Measurements from ENCODE around the gene TPX2. TPM values are rescaled to one million over a fixed set of nuclear protein-coding genes. Genes with fewer than 3 reads are reported as not detected.

Gene TPX2
- total RNA-seq, 4 donors from 2014 or later, result 0.39 to 2.0 (median 0.82) TPM

GRCh38 chr20:31769681-31770080 lies 30.6 kb downstream of the TPX2 start:
- no peak for DNase-seq
- H3K36me3 ChIP-seq, result no peaks in the 10 kb centered on the region
- 93 to 98% methylated on average over 5 of the region's 5 CpGs for WGBS, 2 donors
- intact Hi-C loops (cut with DNase I), result no loop called here
- H3K4me1 ChIP-seq, result no peaks in the 10 kb centered on the region
- H3K27me3 ChIP-seq, result no peaks in the 10 kb centered on the region
- no peak overlapping the region for H3K27ac ChIP-seq
- H3K4me3 ChIP-seq (replicated peaks in 1 of 3), result no peak overlapping the region
- no peak for TF ChIP-seq CTCF (IDR thresholded peaks at IDR 0.05)
- no peak for TF ChIP-seq POLR2A (IDR thresholded peaks at IDR 0.05)
- H3K9me3 ChIP-seq, result no peaks in the 10 kb centered on the region

- 76 to 78% methylated on average over 1 of the region's 1 CpG for WGBS, 2 donors
- TF ChIP-seq CTCF (IDR thresholded peaks at IDR 0.05) (no peak), POLR2A (IDR thresholded peaks at IDR 0.05) (no peak)
- Histone ChIP-seq H3K36me3 (no peaks in the 10 kb centered on the region), H3K4me3 (replicated peaks in 1 of 3) (no peak overlapping the region), H3K9me3 (no peaks in the 10 kb centered on the region), H3K27me3 (no peaks in the 10 kb centered on the region), H3K27ac (no peak overlapping the region), H3K4me1 (no peaks in the 10 kb centered on the region)
- no peak for DNase-seq
- intact Hi-C loops (cut with DNase I), result no loop called here
Measured at GRCh38 chr20:31770243-31770642, 31.2 kb downstream of the TPX2 start.

GRCh38 chr20:31774408-31774807 lies 35.3 kb downstream of the TPX2 start:
- Histone ChIP-seq H3K36me3 (no peaks in the 10 kb centered on the region), H3K27ac (no peak overlapping the region), H3K27me3 (no peaks in the 10 kb centered on the region), H3K4me1 (no peaks in the 10 kb centered on the region), H3K4me3 (replicated peaks in 1 of 3) (no peak overlapping the region), H3K9me3 (no peaks in the 10 kb centered on the region)
- WGBS, 2 donors, result 90 to 100% methylated on average over 1 of the region's 1 CpG
- no peak for TF ChIP-seq POLR2A (IDR thresholded peaks at IDR 0.05)
- no peak for TF ChIP-seq CTCF (IDR thresholded peaks at IDR 0.05)
- DNase-seq, result no peak
- intact Hi-C loops (cut with DNase I), result no loop called here

GRCh38 chr20:31780839-31781238 lies 41.7 kb downstream of the TPX2 start:
- DNase-seq, result no peak
- Histone ChIP-seq H3K9me3 (no peaks in the 10 kb centered on the region), H3K27ac (no peak overlapping the region), H3K4me1 (no peaks in the 10 kb centered on the region), H3K4me3 (replicated peaks in 1 of 3) (no peak overlapping the region), H3K27me3 (no peaks in the 10 kb centered on the region), H3K36me3 (no peaks in the 10 kb centered on the region)
- WGBS, 2 donors, result 98 to 99% methylated on average over 2 of the region's 2 CpGs
- no peak for TF ChIP-seq POLR2A (IDR thresholded peaks at IDR 0.05)
- TF ChIP-seq CTCF (IDR thresholded peaks at IDR 0.05), result no peak
- intact Hi-C loops (cut with DNase I), result no loop called here

- intact Hi-C loops (cut with DNase I), result no loop called here
- whole genome bisulfite sequencing, 2 donors, result 94 to 98% methylated on average over 4 of the region's 4 CpGs
- DNase-seq, result no peak
- Histone ChIP-seq H3K9me3 (no peaks in the 10 kb centered on the region), H3K4me3 (replicated peaks in 1 of 3) (no peak overlapping the region), H3K27ac (no peak overlapping the region), H3K36me3 (no peaks in the 10 kb centered on the region), H3K27me3 (no peaks in the 10 kb centered on the region), H3K4me1 (no peaks in the 10 kb centered on the region)
- TF ChIP-seq CTCF (IDR thresholded peaks at IDR 0.05) (no peak), POLR2A (IDR thresholded peaks at IDR 0.05) (no peak)
Measured at GRCh38 chr20:31781945-31782344, 42.9 kb downstream of the TPX2 start.
